AG04449 (cell line): ENCODE data around the gene DMXL2.

Experiments used
- CTCF ChIA-PET: fragments of 350-600 bp; formaldehyde crosslinking; extraction: SDS; loops from one replicate; lab custom pipeline; 2021; ENCODE audit warnings: antibody characterized with exemption; lab: Yijun Ruan, JAX
- POLR2A ChIA-PET: fragments of 400-600, 350-600 bp; formaldehyde crosslinking; extraction: SDS; loops from one replicate; lab custom pipeline; 2020; ENCODE audit warnings: antibody characterized with exemption, inconsistent platforms; lab: Yijun Ruan, JAX
- DNase-seq: peaks from one replicate; pipeline ENCODE4 v3.0.0-alpha.2; 2010; ENCODE audit warnings: low read depth, low spot score
- H3K4me3 ChIP-seq: 2 replicates; pipeline ENCODE4 v1.5.1; 2011; ENCODE audit warnings: low read depth, mild to moderate bottlenecking, control low read depth, low read length
- TF ChIP-seq, protein P1 (sequence below): IDR thresholded peaks from one replicate; pipeline ENCODE4 v1.5.1; 2011; ENCODE audit warnings: mild to moderate bottlenecking, moderate library complexity, low read length, control low read depth, inconsistent platforms; ENCODE audit not compliant: insufficient read depth; ENCODE audit errors: missing control alignments

Gene DMXL2

DNA sequence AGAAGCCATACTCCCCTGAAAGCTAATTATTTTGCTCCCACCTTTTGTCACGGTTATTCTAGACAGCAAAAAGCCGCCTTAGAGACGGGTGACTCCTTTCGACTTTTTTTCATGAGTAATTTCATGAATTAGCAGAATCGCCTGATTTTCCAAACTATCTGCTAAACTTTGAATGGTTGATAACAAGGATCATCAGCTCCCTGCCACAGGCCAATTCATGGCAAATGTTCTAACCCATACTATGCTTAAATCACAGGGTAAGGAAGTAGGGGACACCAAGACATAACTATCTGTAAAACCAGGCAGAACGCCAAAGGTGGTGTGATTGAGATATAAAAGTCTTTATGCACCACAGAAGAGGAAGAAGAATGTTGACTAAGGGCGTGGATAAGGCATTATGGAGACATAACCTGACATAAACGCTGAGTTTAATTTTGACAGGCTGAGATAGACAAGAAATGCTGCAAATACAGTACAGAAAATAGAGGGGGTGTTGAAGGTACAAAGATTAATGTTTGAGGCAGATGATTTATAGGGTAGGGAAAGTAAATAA, 891 bp upstream of the DMXL2 start:
- DNase-seq, result no peak
- peak overlapping the region; percentile 90 for H3K4me3 ChIP-seq
- CTCF ChIA-PET, result interaction anchor here (0.8 to 1.0 kb wide), 3 partner anchors 18 to 154 kb away, joined by 3 to 6 read pairs (median 4); no protein-coding TSS in a partner anchor
- TF ChIP-seq, protein P1, sequence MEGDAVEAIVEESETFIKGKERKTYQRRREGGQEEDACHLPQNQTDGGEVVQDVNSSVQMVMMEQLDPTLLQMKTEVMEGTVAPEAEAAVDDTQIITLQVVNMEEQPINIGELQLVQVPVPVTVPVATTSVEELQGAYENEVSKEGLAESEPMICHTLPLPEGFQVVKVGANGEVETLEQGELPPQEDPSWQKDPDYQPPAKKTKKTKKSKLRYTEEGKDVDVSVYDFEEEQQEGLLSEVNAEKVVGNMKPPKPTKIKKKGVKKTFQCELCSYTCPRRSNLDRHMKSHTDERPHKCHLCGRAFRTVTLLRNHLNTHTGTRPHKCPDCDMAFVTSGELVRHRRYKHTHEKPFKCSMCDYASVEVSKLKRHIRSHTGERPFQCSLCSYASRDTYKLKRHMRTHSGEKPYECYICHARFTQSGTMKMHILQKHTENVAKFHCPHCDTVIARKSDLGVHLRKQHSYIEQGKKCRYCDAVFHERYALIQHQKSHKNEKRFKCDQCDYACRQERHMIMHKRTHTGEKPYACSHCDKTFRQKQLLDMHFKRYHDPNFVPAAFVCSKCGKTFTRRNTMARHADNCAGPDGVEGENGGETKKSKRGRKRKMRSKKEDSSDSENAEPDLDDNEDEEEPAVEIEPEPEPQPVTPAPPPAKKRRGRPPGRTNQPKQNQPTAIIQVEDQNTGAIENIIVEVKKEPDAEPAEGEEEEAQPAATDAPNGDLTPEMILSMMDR, result no peak
- POLR2A ChIA-PET, result no interaction called here

DNA sequence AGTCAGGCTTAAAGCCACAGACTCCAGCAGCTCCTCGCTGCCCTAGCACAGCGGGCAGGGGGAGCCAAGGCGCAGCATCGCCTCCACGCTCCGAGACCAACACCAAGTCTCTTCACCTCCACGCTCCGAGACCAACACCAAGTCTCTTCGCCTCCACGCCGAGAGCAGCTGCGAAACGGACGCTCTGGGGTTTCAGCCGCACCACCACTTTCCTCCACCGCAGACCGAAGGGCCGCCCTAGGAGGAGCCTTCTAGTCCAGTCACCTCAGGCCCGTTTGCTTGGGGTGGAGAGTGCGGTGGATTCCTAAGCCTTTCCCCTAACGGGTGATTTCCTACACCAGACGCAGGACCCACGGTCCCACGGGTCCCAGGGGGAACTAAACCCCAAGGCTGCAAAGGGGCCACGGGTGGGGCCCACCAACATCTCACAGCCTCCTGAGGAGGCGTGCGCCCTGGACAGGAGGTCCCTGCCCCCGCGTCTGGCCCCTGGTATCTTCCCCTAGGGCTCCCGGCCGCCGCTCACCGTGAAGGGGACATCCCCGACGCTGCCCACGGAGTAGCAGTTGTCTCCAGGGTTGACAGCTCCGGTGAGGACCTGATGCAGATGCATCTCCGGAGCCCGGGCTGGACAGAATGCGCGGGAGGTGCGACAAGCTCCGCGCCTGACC, 501 bp downstream of the DMXL2 start:
- DNase-seq, result no peak
- CTCF ChIA-PET, result interaction anchor here (0.8 to 2.1 kb wide), 5 partner anchors 16 to 266 kb away, joined by 3 to 21 read pairs (median 4); no protein-coding TSS in a partner anchor
- peak overlapping the region; percentile 90 for H3K4me3 ChIP-seq
- TF ChIP-seq, protein P1, result peak; percentile 31
- POLR2A ChIA-PET, result interaction anchor here (0.8 to 1.1 kb wide), 3 partner anchors 104 to 159 kb away, joined by 3 to 4 read pairs (median 3); no protein-coding TSS in a partner anchor

DNA sequence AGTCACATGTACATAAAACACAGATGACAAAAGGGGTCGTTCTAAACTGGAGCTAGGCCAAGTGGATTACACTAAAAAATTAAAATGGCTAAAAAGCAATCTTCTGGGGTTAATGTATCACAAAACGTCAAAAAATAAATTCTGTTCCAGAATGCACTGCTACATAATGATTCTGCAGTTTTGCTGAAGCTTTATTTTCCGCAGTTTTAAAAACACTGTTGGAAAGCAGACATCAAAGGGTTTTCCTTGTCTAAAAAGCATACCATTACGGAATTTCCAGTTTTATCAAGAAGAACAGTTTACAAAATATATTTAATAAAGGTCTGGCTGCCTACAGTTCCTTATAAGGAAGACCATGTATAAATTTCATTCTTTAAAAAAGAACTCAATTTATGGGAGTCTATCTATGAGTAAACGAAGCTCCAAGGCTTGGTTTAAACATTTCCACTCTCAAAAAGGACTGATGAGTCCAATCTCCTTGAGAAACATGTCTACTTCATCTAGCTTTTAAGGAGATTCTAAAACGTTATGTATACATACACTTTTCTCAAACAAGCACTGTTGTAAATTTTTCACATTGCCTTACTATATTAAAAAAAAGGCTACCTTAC, 1.3 kb downstream of the DMXL2 start:
- TF ChIP-seq, protein P1, result no peak
- no peak for DNase-seq
- peak overlapping the region; percentile 90 for H3K4me3 ChIP-seq
- CTCF ChIA-PET, result interaction anchor here (1.0 to 2.1 kb wide), 5 partner anchors 9 to 267 kb away, joined by 3 to 21 read pairs (median 4); no protein-coding TSS in a partner anchor
- POLR2A ChIA-PET, result no interaction called here

- H3K4me3 ChIP-seq, result peak overlapping the region; percentile 90
- TF ChIP-seq, protein P1, result no peak
- CTCF ChIA-PET, result interaction anchor here (1.2 kb wide), 3 partner anchors 9 to 84 kb away, joined by 3 to 14 read pairs (median 4); no protein-coding TSS in a partner anchor
- POLR2A ChIA-PET, result no interaction called here
- no peak for DNase-seq
These were observed 1.9 kb downstream of the DMXL2 start for GRCh38 chr15:51620641-51621040.

DNA sequence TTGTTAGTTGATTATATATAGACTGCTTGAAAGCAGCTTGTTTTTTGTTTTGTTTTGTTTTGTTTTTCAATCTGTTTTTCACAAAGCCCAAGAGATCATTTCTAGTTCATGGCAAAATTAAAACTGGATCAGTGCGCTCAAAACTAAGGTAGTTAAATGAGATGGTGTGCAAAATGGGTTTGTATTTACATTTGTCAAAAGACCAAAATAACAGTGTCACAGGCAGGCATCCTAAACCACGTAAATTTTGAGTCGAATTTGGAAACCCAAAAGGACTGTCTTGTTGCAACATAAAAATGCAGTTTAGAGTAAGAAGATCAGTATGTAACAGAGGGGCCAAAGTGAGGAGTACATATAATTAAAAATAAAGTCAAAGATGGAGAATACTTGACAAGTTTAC, 2.4 kb downstream of the DMXL2 start:
- no peak for DNase-seq
- ChIA-PET POLR2A (no interaction called here), CTCF (interaction anchor here (1.2 to 1.6 kb wide), 4 partner anchors 8 to 156 kb away, joined by 3 to 5 read pairs (median 4); no protein-coding TSS in a partner anchor)
- TF ChIP-seq, protein P1, result no peak
- no peak overlapping the region for H3K4me3 ChIP-seq
